Fibroblast of peridontal ligament (primary cell): ENCODE measurements around the gene NYAP1.
A peak's percentile ranks its signal among the peaks of the same experiment; 100 is the strongest.
"Not testable (repeated sequence)": the region's sequence is repeated elsewhere in the genome, so short reads cannot be mapped to it uniquely, and the experiment has no call there.

Experiments used
- DNase-seq: peaks from one replicate; pipeline ENCODE4 v3.0.0-alpha.2; 2010; ENCODE audit errors: extremely low read depth

NYAP1 gene

DNA sequence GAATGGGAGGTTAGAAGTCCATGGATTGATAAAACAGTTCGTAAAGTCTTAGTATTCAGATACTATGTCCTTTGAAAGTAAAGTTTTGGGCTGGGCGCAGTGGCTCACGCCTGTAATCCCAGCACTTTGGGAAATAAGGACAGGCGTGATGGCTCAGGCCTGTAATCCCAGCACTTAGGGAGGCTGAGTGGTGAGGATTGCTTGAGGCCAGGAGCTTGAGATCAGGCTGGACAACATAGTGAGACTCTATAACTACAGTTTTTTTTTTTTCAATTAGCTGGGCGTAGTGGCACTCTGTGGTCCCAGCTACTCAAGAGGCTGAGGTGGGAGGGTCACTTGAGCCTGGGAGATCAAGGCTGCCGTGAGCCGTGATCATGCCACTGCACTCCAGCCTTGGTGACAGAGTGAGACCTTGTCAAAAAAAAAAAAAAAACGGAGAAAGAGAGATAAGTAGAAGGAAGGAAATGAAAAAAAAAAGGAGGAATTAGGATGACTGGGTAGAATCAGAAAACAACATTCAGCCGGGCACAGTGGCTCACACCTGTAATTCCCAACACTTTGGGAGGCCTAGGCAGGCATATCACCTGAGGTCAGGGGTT is 29.6 kb downstream of the NYAP1 start:
- DNase-seq: no peak

DNA sequence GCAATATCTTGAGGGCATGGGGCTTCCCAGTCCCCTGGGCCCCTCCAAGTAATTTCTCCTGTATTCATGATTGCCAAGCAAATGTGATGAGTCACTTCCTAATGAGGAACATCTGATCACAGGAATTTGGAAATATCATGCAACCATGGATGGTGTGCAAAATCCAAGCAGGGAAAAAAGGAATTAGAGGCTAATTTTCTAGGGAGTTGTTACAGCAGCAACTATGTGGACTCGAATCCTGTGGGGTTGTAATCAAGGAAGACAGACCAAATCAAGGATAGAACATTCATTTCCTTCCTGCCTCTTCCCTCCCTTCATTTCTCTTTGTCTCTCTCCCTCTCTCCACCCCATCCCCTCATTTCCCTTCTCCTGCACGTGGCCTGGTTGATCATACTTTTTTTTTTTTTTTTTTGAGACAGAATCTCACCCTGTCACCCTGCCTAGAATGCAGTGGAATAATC is 31.4 kb downstream of the NYAP1 start:
- peak; percentile 96 for DNase-seq

DNA sequence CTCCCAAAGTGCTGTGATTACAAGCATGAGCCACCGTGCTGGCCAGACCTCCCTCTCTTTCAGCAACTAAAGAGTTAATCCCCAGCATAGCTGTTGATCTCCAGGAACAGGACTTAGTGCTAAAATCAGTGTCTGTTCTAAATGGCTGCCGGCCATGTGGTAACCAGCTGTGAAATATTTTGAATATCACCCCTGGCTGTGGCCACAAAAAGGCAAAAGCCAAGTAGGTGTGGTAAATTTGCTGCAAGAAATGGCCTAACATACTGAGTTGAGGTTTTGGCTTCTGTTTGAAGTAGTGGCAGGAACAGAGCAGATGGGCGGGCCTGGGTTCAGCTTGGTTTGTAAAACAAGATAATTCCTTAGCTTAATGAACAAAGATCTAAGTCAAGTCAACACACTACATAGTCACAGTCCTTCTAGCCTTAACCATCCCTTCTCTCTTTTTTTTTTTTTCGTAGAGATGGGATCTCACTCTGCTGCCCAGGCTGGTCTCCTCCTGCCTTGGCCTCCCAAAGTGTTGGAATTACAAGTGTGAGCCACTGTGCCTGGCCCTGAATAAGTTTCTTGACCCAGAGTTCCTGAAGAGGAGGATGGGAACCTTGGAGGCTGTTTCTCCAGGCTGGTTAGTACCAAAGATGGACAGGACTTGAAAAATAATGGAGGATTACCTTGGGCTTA is 32.5 kb downstream of the NYAP1 start:
- DNase-seq: peak; percentile 97

DNA sequence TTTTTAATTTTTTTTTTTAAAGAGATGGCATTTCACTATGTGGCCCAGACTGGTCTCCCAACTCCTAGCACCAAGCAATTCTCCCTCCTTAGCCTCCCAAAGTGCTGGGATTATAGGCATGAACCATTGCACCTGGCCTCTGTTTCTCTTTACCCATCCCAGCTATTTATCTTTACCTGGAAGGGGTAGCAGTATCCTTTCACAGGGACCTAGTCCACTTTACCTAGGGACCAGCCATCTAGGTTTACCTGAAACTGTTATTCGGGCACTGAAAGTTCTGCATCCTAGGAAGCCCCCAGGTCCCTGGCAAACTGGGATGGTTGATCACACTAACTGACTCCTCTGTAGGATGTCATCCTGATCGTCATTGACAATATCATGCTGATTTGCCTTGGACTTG is 33.6 kb downstream of the NYAP1 start:
- no peak for DNase-seq

DNA sequence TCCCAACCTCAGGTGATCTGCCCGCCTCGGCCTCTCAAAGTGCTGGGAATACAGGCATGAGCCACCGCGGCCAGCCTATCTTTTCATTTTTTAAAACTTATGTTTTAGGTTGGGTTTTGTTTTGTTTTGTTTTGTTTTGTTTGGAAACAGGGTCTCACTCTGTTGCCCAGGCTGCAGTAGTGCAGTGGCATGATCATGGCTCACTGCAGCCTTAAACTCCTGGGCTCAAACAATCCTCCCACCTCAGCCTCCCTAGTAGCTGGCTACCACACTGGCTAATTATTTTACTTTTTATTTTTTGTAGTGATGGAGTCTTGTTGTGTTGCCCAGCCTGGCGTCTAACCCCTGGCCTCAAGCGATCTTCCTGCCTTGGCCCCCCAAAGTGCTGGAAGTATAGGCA is 35.9 kb downstream of the NYAP1 start:
- DNase-seq: no peak

DNA sequence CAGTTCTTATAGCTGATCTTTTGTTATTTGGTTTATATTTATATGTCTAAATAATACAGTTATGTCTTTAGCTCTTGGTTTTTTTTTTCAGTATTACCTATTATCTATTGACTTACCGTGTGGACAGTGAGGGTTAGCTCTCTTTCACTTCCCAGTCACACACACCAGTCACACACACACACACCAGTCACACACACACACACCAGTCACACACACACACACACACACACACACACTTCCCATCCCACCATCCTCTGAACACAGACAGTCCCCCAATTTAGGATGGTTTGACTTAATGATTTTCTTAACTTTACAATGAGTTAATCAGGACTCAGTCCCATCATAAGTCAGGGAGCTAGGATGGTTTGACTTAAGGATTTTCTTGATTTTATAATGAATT is 36.4 kb downstream of the NYAP1 start:
- no peak for DNase-seq

DNA sequence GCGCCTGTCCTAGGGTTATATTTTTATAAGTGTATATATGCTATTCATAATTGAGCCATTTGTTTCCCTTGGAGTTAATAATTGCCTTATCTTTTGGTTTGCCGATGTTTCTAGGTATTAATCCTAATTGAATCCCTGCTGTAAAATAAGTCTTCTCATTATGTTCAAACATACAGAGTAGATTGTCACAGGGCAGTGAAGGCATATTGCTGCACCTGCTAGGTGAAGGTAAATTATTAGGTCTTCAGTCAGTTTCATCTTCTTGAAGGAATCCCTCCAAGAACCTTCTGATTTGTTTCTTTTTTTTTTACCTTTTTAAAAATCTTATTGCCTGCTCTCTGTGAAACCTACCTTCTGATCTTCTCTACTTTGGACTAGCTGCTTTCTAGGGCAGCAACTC is 37.3 kb downstream of the NYAP1 start:
- DNase-seq: no peak

DNA sequence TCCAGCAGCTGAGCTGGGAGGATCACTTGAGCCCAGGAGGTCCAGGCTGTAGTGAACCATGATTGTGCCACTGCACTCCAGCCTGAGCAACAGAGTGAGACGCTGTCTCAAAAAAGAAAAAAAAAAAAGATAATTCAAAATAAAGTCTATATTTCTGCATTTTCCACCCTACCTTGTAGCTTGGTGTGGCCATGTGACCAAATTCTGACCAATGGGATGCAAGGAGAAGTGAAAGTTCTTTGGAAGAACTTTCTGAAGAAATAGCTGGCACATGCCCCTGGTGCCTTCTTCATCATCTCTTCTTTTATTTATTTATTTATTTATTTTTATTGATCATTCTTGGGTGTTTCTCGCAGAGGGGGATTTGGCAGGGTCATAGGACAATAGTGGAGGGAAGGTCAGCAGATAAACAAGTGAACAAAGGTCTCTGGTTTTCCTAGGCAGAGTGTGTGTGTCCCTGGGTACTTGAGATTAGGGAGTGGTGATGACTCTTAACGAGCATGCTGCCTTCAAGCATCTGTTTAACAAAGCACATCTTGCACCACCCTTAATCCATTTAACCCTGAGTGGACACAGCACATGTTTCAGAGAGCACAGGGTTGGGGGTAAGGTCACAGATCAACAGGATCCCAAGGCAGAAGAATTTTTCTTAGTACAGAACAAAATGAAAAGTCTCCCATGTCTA is 38.3 kb downstream of the NYAP1 start:
- DNase-seq: not testable (repeated sequence)

DNA sequence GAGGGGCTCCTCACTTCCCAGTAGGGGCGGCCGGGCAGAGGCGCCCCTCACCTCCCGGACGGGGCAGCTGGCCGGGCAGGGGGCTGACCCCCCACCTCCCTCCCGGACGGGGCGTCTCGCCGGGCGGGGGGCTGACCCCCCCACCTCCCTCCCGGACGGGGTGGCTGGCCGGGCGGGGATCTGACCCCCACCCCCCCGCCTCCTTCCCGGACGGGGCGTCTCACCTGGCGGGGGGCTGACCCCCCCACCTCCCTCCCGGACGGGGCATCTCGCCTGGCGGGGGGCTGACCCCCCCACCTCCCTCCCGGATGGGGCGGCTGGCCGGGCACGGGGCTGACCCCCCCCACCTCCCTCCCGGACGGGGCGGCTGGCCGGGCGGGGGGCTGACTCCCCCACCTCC is 39.5 kb downstream of the NYAP1 start:
- DNase-seq: not testable (repeated sequence)

DNA sequence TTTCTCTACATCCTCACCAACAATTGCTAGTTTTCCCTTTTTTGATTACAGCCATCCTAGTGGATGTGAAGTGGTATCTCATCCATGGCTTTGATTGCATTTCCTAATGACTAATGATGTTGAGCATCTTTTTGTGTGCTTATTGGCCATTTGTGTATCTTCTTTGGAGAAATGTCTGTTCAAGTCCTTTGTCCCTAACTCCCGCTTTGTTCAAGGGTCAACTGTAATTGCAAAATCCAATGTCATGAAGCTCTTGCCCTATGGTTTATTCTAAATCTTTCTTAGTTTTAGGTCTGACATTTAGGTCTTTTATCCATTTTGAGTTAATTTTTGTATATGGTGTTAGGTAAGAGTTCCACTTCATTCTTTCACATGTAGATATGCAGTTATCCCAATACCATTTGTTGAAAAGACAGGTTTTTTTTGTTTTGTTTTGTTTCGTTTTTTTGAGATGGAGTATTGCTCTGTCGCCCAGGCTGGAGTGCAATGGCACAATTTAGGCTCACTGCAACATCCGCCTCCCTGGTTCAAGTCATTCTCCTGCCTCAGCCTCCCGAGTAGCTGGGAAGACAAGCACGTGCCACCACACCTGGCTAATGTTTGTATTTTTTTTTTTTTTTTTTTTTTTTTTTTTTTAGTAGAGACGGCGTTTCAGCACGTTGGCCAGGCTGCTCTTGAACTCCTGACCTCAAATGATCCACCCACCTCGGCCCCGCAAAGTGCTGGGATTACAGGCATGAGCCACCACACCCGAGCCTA is 44.6 kb downstream of the NYAP1 start:
- not testable (repeated sequence) for DNase-seq

DNA sequence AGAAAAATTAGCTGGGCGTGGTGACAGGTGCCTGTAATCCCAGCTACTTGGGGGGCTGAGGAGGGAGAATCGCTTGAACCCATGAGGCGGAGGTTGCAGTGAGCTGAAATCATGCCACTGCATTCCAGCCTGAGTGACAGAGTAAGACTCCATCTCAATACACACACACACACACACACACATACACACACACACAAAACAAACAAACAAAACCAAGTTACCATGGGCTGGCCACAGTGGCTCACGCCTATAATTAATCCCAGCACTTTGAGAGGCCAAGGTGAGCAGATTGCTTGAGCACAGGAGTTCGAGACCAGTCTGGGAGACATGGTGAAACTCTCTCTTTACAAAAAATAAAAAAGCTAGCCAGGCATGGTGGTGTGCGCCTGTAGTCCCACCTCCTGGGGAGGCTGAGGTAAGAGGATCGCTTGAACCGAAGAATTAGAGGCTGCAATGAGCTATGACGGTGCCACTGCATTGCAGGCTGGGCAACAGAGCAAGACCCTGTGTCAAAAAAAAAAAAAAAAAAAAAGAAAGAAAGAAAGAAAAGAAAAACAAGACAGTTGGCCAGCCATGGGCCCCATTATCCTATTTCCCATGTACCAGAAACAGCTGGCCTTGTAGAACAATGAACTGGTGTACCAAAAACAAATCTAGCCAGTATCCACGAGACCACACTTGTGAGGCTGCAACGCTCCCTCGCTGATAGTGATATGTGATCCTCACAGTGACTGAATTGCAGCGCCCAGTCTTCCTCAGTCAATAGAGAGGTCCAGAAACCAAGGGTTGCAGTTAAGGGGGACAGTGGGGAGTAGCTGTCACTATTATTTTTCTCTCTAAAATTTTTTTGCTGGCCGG is 48.7 kb downstream of the NYAP1 start:
- no peak for DNase-seq

DNA sequence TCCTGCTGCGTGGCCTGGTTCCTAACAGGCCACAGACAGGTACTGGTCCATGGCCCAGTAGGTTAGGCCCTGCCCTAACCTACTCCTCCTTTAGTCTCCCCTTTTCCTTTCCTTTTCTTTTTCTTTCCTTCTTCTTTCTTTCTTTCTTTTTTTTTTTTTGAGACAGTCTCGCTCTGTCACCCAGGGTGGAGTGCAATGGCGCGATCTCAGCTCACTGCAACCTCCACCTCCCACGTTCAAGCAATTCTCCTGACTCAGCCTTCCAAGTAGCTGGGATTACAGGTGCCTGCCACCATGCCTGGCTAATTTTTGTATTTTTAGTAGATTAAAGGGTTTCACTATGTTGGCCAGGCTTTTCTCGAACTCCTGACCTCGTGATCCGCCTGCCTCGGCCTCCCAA is 52.3 kb downstream of the NYAP1 start:
- DNase-seq: not testable (repeated sequence)

DNA sequence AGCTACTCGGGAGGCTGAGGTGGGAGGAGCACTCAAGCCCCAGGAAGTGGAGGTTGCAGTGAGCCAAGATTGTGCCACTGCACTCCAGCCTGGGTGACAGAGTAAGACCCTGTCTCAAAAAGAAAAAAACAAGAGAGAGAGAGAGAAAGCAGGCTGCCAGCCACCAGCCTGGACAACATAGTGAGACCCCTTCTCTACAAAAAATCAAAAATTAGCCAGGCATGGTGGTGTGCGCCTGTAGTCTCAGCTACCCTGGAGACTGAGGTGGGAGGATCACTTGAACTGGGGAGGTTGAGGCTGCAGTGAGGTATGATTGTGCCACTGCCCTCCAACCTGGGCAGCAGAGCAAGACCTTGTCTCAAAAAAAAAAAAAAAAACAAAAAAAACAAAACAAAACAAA is 53.0 kb downstream of the NYAP1 start:
- not testable (repeated sequence) for DNase-seq

DNA sequence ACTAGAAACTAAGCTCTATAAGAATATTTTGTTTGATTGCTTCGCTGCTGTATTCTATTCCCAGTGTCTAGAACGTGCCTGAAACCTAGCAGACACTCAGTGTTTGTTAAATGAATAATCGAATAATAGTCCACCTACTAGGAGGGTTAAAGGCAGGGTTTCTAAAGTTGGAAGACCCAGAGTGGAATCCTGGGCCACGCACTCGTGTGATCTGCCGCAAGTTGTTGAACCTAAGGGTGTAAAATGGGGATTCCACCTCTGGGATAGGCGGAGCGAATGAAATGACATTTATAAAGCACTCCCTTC is 54.6 kb downstream of the NYAP1 start:
- DNase-seq: no peak

DNA sequence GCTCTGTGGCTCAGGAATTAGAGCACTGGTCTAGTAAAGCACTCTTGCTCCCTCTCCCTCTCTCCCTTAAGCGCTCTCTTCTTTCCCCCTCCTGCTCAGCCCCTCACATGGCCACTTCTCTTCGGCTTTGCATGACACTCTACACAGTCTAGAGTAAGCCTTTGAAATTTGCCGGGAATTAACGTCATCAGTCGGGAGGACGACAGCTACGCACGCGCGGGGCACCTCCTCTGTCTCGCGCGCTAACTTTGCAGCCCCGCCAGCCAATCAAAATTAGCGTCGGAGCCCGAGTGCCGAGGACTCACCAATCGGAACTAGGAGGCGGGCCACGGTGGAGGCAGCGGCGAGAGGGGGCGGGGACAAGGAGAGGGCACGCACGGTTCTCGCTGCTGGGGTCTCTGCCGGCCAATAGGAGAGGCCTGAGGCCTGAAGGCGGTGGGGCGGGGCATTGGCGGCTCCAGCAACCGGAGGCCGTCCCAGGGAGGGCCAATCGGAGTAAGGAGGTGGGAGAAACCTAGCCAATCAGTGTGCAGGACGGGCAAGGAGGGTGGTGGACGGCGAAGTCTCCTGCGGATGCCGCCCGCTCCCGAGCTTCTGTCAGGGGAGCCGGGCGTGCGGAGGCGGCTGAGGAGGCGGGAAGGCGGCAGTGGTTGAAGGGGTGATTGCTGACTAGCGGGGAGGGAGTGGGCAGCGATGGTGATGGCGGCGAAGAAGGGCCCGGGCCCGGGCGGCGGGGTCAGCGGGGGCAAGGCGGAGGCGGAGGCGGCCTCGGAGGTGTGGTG is 55.1 kb downstream of the NYAP1 start, which contains the start of gene AGFG2:
AGFG2 (plus strand) TSS at position 550 of the 782 bp plus-strand sequence; CDS start at position 694, 144 bp downstream.
- DNase-seq: peak; percentile 99

DNA sequence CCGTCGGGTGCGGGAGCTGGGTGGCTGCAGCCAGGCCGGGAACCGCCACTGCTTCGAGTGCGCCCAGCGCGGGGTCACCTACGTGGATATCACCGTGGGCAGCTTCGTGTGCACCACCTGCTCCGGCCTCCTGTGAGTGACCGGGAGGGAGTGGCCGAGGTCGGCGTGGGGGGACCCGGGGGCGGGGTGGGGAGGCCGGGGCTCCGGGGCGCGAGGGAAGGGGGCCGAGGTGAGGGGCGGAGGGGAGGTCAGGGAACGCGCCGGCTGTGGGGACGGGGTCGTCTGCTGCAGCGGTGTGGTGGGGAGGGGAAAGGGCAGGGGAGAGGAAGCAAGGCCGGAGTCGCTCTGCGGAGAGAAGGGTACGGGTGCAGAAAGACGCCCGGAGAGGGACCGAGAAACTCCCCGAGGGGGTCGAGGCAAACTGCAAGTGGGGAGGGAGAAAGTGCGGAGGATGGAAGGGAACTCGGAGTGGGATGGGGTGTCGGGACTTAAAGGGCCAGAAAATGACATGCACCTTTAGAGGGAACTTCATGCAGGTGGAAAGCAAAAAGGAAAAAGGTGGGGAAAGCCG is 55.8 kb downstream of the NYAP1 start:
- no peak for DNase-seq

DNA sequence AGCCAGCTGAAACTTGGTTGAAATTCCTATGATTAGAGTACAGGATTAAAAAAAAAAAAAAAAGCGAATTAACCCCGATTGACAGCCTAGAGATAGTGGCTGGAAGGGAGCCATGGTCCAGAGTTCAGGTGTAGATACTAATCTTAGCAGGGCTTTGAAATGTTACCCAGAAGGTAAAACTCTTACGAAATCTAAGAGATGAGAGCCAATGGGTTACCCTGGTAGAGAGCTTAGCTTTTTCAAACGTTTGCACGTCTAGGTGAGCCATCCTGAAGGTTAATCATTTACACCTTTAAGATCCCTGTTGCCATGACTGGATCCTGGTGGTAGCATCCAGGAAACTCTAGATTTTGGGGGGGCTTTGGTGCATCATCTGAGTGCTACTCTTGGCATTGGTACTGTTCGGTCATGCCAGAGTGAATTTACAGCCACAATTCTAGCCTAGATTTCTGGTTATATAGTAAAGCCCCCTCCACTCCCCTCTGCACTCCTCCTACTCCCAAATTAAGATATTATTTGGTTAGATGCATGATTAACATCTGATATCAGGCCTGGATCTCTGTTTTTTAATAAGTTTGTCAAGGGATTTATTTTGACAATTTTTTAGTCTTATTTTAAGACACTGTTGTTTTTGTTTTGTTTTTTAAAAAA is 56.5 kb downstream of the NYAP1 start:
- DNase-seq: no peak

DNA sequence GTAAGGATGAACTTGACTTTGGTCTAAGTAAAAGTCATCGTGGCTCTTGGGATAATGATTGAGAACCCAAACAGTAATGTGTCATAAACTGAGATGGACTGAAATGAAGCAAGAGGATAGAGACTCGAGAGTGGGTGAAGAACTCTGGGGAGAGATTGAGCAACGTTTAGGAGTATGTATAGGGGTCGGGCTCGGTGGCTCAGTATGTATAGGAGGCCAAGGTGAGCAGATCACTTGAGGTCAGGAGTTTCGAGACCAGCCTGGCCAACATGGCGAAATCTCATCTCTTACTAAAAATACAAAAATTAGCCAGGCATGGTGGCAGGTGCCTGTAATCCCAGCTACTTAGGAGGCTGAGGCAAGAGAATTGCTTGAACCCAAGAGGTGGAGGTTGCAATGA is 57.6 kb downstream of the NYAP1 start:
- DNase-seq: not testable (repeated sequence)

DNA sequence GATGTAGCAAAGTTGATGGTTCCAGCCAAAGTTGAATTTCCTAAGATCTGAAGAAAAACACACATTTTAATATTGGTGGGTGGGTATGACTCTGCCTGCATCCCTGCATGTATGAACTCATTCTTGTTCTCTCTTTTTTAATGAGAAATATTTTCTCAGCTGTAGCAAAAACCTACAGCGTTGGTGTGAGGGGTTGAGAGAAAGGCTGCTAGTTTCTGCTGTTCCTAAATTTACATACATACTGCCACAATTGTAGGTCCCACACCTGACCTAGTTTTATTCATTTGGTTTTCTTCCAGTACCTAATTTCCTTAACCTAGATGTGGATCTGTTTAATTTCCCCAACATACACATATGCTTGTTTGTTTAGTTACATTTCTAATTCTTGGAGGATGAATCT is 59.9 kb downstream of the NYAP1 start:
- no peak for DNase-seq

DNA sequence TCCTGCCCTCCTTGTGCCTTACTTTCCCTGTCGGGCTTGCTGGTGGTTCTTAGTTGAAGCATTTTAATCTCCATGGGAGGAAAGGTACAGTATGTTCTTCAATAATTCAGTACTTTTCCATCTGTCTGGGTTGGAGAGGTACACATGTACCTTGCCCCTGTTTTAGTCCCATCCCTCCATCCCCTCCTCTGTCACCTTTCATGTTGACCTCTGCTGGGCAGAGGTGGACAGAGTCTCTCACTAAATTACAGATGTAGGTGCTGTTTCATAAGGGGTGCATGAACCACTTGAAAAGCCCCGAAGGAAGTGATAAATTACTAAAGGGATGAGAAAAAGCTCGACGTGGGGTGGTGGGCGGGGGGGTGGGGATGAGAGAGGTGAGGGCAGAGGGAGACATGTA is 60.7 kb downstream of the NYAP1 start:
- DNase-seq: no peak
